Kidney (tissue), 14 donors: ENCODE results near the gene RHBDL3. TPM values are rescaled to one million over a fixed set of nuclear protein-coding genes. Genes with fewer than 3 reads are reported as not detected.

Source experiments
- DNase-seq, 5 donors: peaks; one replicate each; pipeline ENCODE4 v3.0.0-alpha.2; 2013 to 2020
- FAIRE-seq: peaks from 2 replicates; lab custom pipeline; 2012; peaks lifted over from hg19 to GRCh38; lab: Jason Lieb, UNC
- H3K27ac ChIP-seq, 2 donors: one replicate each; pipeline ENCODE4 v1.7.0; 2013; ENCODE audit warnings: low read depth in 2 of 2, low read length in 2 of 2, inconsistent platforms in 1 of 2
- H3K27me3 ChIP-seq: one replicate; pipeline ENCODE4 v1.7.1; 2013; ENCODE audit warnings: low read length, inconsistent platforms; ENCODE audit not compliant: control insufficient read depth, insufficient read depth
- H3K36me3 ChIP-seq, 3 donors: one replicate each; pipeline versions ENCODE4 v1.7.0 to v1.7.1; 2013; ENCODE audit warnings: low read length in 3 of 3, control low read depth in 1 of 3, inconsistent platforms in 1 of 3; ENCODE audit not compliant: insufficient read depth in 3 of 3, control insufficient read depth in 2 of 3
- H3K4me1 ChIP-seq, 3 donors: one replicate each; pipeline versions ENCODE4 v1.7.0 to v1.7.1; 2013; ENCODE audit warnings: low read length in 3 of 3, inconsistent platforms in 1 of 3, low read depth in 1 of 3; ENCODE audit not compliant: control insufficient read depth in 2 of 3, insufficient read depth in 2 of 3
- H3K4me3 ChIP-seq, 3 donors: one replicate each; pipeline versions ENCODE4 v1.7.0 to v1.8.1; 2013; ENCODE audit warnings: low read length in 3 of 3, control low read depth in 1 of 3, inconsistent platforms in 1 of 3
- H3K9ac ChIP-seq, 3 donors: one replicate each; pipeline versions ENCODE4 v1.7.0 to v1.7.1; 2013; ENCODE audit warnings: low read length in 3 of 3, control low read depth in 1 of 3, inconsistent platforms in 1 of 3
- H3K9me3 ChIP-seq, 3 donors: one replicate each; pipeline versions ENCODE4 v1.7.0 to v1.7.1; 2013; ENCODE audit warnings: low read length in 3 of 3, control low read depth in 1 of 3, inconsistent platforms in 1 of 3; ENCODE audit not compliant: control insufficient read depth in 2 of 3, insufficient read depth in 1 of 3
- CTCF ChIP-seq: IDR thresholded peaks from 3 replicates; pipeline ENCODE4 v1.5.1; 2012; ENCODE audit warnings: mild to moderate bottlenecking, moderate library complexity, borderline replicate concordance; ENCODE audit not compliant: insufficient read depth; ENCODE audit errors: extremely low read depth
- intact Hi-C: fragments of 100-400 bp; cut with DNase I; formaldehyde crosslinking; loops from one replicate; pipeline ENCODE4 v1.11.1; 2022
- polyA plus RNA-seq: library from polyadenylated mRNA; stranded (reverse); fragments of 350-450 nt; fragmentation: Illumina TruSeq; extraction: RNeasy Lipid Tissue Mini Kit (QIAGEN cat#74804); gene quantifications from one replicate; pipeline ENCODE4 v1.2.3, GENCODE V29; 2014; ENCODE audit warnings: low read depth, low replicate concordance; ENCODE audit not compliant: insufficient read depth
- total RNA-seq: library from RNA; stranded (reverse); fragmentation: NEBNext Ultra II Directional; extraction: Animal tissue kit (Norgen Biotek cat#: 25700); gene quantifications from one replicate; pipeline ENCODE4 v1.2.1, GENCODE V29; 2021
- donor health status: control.
- donor health status: control.
- donor health status: control.
- donor health status: control.
- donor health status: control.
- donor health status: DM: yes; HTN: yes; CAD: no.
- donor health status: Normal renal cell carcinoma (clear cell type).

Gene RHBDL3
- total and polyA plus RNA-seq, 2 donors from 2014 or later = 0.11 to 0.13 TPM

- intact Hi-C loops = no loop called here
- peaks cover 0 to 3% (median 0%) of the 10 kb centered on the region in 3 donors for H3K4me1 ChIP-seq
- H3K9me3 ChIP-seq = no peaks in the 10 kb centered on the region
- DNase-seq = no peak
- H3K36me3 ChIP-seq = no peaks in the 10 kb centered on the region
- no peak overlapping the region for H3K9ac ChIP-seq
- FAIRE-seq = no peak
- H3K27ac ChIP-seq = no peak overlapping the region
- H3K27me3 ChIP-seq = no peaks in the 10 kb centered on the region
- no peak overlapping the region for H3K4me3 ChIP-seq
- no peak for TF ChIP-seq CTCF
These were observed 39.4 kb downstream of the RHBDL3 start for GRCh38 chr17:32305049-32305448.

GRCh38 chr17:32307658-32308057 lies 42.0 kb downstream of the RHBDL3 start:
- H3K27ac ChIP-seq = no peak overlapping the region
- no peaks in the 10 kb centered on the region for H3K36me3 ChIP-seq
- no peaks in the 10 kb centered on the region for H3K27me3 ChIP-seq
- peaks cover 0 to 3% (median 0%) of the 10 kb centered on the region in 3 donors for H3K4me1 ChIP-seq
- no peak for TF ChIP-seq CTCF
- no peaks in the 10 kb centered on the region for H3K9me3 ChIP-seq
- intact Hi-C loops = no loop called here
- FAIRE-seq (no peak), DNase-seq (no peak)
- H3K4me3 ChIP-seq = no peak overlapping the region
- H3K9ac ChIP-seq = no peak overlapping the region

GRCh38 chr17:32311028-32311536 lies 45.5 kb downstream of the RHBDL3 start:
- FAIRE-seq (no peak), DNase-seq (peak in 1 of 5 donors; percentile 73)
- Histone ChIP-seq H3K4me1 (no peaks in the 10 kb centered on the region), H3K4me3 (no peak overlapping the region), H3K9me3 (no peaks in the 10 kb centered on the region), H3K36me3 (no peaks in the 10 kb centered on the region), H3K9ac (no peak overlapping the region), H3K27me3 (no peaks in the 10 kb centered on the region), H3K27ac (no peak overlapping the region)
- intact Hi-C loops = no loop called here
- no peak for TF ChIP-seq CTCF

GRCh38 chr17:32314636-32315035 lies 49.0 kb downstream of the RHBDL3 start:
- Histone ChIP-seq H3K9ac (no peak overlapping the region), H3K4me1 (no peaks in the 10 kb centered on the region), H3K9me3 (no peaks in the 10 kb centered on the region), H3K4me3 (no peak overlapping the region), H3K27me3 (no peaks in the 10 kb centered on the region), H3K27ac (no peak overlapping the region), H3K36me3 (no peaks in the 10 kb centered on the region)
- DNase-seq (no peak), FAIRE-seq (no peak)
- no peak for TF ChIP-seq CTCF
- intact Hi-C loops = no loop called here
